CD4-positive, alpha-beta T cell (primary cell): ENCODE data around the gene UBE2Q1. TPM values are rescaled to one million over a fixed set of nuclear protein-coding genes. Genes with fewer than 3 reads are reported as not detected.
A peak's percentile ranks its signal among the peaks of the same experiment; 100 is the strongest.

Source experiments
- ATAC-seq: fragments of 200-7000 bp; cut with Tn5 transposase; one replicate; pipeline ENCODE4 v1.10.0; 2022; ENCODE audit warnings: mild to moderate bottlenecking; ENCODE audit not compliant: poor library complexity
- CTCF ChIA-PET: fragments of 350-600 bp; sonication (Branson Sonifier 250); formaldehyde crosslinking; loops from one replicate; lab custom pipeline; 2021; ENCODE audit warnings: antibody characterized with exemption, inconsistent platforms; lab: Charles Lee
- POLR2A ChIA-PET: fragments of 350-600 bp; sonication (Branson Sonifier 250); formaldehyde crosslinking; loops from one replicate; lab custom pipeline; 2021; ENCODE audit warnings: antibody characterized with exemption, inconsistent platforms; lab: Charles Lee
- DNase-seq, 14 experiments: peaks; one replicate each; pipeline ENCODE4 v3.0.0-alpha.2; 2013 to 2020; ENCODE audit warnings: mixed read lengths in 2 of 14
- H3K27ac ChIP-seq, 2 donors: one replicate each; pipeline versions ENCODE4 v1.5.1 to v1.7.0; 2013; ENCODE audit warnings: low read length in 2 of 2, low read depth in 1 of 2, mild to moderate bottlenecking in 1 of 2
- H3K27me3 ChIP-seq, 2 experiments: 1 replicate in 1 of 2; 2 replicates in 1 of 2; pipeline versions ENCODE4 v1.6.1 to v1.7.0; 2013; ENCODE audit warnings: low read length in 2 of 2, control low read depth in 1 of 2, mild to moderate bottlenecking in 1 of 2, moderate library complexity in 1 of 2; ENCODE audit not compliant: insufficient read depth in 2 of 2, control insufficient read depth in 1 of 2
- H3K36me3 ChIP-seq: one replicate; pipeline ENCODE4 v1.6.1; 2013; ENCODE audit warnings: low read length, control low read depth; ENCODE audit not compliant: insufficient read depth
- H3K4me1 ChIP-seq: one replicate; pipeline ENCODE4 v1.6.1; 2013; ENCODE audit warnings: low read length, control low read depth; ENCODE audit not compliant: insufficient read depth
- H3K4me3 ChIP-seq: one replicate; pipeline ENCODE4 v1.5.1; 2013; ENCODE audit warnings: mild to moderate bottlenecking, low read length, moderate library complexity
- H3K9me3 ChIP-seq, 2 experiments: 1 replicate in 1 of 2; 2 replicates in 1 of 2; pipeline versions ENCODE4 v1.6.1 to v1.7.0; 2013; ENCODE audit warnings: low read length in 2 of 2, mild to moderate bottlenecking in 2 of 2, control low read depth in 1 of 2, moderate library complexity in 1 of 2; ENCODE audit not compliant: control insufficient read depth in 1 of 2, insufficient read depth in 1 of 2
- H3K27ac Mint-ChIP-seq: one replicate; pipeline ENCODE4 v1.8.0; 2020; ENCODE audit warnings: mixed read lengths
- H3K27me3 Mint-ChIP-seq: one replicate; pipeline ENCODE4 v1.8.0; 2021; ENCODE audit warnings: mixed read lengths
- H3K36me3 Mint-ChIP-seq: one replicate; pipeline ENCODE4 v1.8.0; 2021; ENCODE audit warnings: low read depth, mixed read lengths
- H3K4me1 Mint-ChIP-seq: one replicate; pipeline ENCODE4 v1.8.0; 2021; ENCODE audit warnings: low read depth, mixed read lengths
- H3K4me3 Mint-ChIP-seq: one replicate; pipeline ENCODE4 v1.8.0; 2020; ENCODE audit warnings: mild to moderate bottlenecking, mixed read lengths
- H3K9me3 Mint-ChIP-seq: one replicate; pipeline ENCODE4 v1.8.0; 2020; ENCODE audit warnings: mixed read lengths
- CTCF ChIP-seq: fragments of 200-600 bp; IDR thresholded peaks from one replicate; pipeline ENCODE4 v1.8.0; 2022; ENCODE audit warnings: antibody characterized with exemption, mild to moderate bottlenecking
- intact Hi-C, 2 experiments: fragments of 100-400 bp; cut with DNase I in 1 of 2; cut with micrococcal nuclease in 1 of 2; formaldehyde crosslinking; loops; one replicate each; pipeline versions ENCODE4 v1.15.1 to v1.9.0; 2023 to 2025; cut with DNase I, micrococcal nuclease
- total RNA-seq, 174 experiments: library from RNA in 2 of 174; stranded (reverse) in 2 of 174; gene quantifications; one replicate each; pipeline ENCODE4 v1.2.3 and lab custom pipeline; 2021 to 2026

UBE2Q1 gene
- total RNA-seq, 2 experiments from 2014 or later = 78.7 to 82.3 TPM

- H3K4me3 ChIP-seq = peak overlapping the region; percentile 83
- peak; percentile 68 to 91 (median 74) for DNase-seq
- ATAC-seq = peak; percentile 30
- peak overlapping the region; percentile 49 to 84 for H3K27ac ChIP-seq
- Mint-ChIP-seq H3K9me3 (no peaks in the 10 kb centered on the region), H3K4me1 (peaks cover 42% of the 10 kb centered on the region), H3K27ac (peak overlapping the region; percentile 80), H3K27me3 (no peaks in the 10 kb centered on the region), H3K36me3 (peaks cover 33% of the 10 kb centered on the region), H3K4me3 (peak overlapping the region; percentile 91)
- peaks cover 46% of the 10 kb centered on the region for H3K4me1 ChIP-seq
- ChIA-PET POLR2A (interaction anchor here (0.6 to 1.7 kb wide), 12 partner anchors 9 to 526 kb away, joined by 3 to 8 read pairs (median 4); partner anchors contain the start of genes ADAR, CHRNB2 and PMVK), CTCF (interaction anchor here (0.6 to 2.4 kb wide), 17 partner anchors 18 to 530 kb away, joined by 3 to 15 read pairs (median 4); partner anchors contain the start of genes ADAM15 and PMVK)
- no peaks in the 10 kb centered on the region for H3K9me3 ChIP-seq
- intact Hi-C loops = loop anchor here (1.0 to 10.0 kb wide), 18 partner anchors 49 to 525 kb away; partner anchors contain the start of genes ADAR (in 2 of the 2), EFNA4 (in 2 of the 2), ATP8B2 (in 1 of the 2) and HAX1 (in 1 of the 2)
- no peaks in the 10 kb centered on the region for H3K27me3 ChIP-seq
- TF ChIP-seq CTCF = peak; percentile 94
- peaks cover 19% of the 10 kb centered on the region for H3K36me3 ChIP-seq
Observed at GRCh38 chr1:154559466-154560044, 1.1 kb upstream of the UBE2Q1 start.

- Histone ChIP-seq H3K4me1 (peaks cover 46% of the 10 kb centered on the region), H3K27me3 (no peaks in the 10 kb centered on the region), H3K4me3 (peak overlapping the region; percentile 83), H3K27ac (peak overlapping the region; percentile 49 to 84), H3K9me3 (no peaks in the 10 kb centered on the region), H3K36me3 (peaks cover 25% of the 10 kb centered on the region)
- ChIA-PET CTCF (interaction anchor here (1.0 to 2.4 kb wide), 13 partner anchors 22 to 531 kb away, joined by 3 to 15 read pairs (median 4); partner anchors contain the start of genes ADAM15 and PMVK), POLR2A (interaction anchor here (0.6 to 1.7 kb wide), 12 partner anchors 9 to 459 kb away, joined by 3 to 8 read pairs (median 4); partner anchors contain the start of genes ADAR, CHRNB2 and PMVK)
- no peak for TF ChIP-seq CTCF
- peak; percentile 87 for ATAC-seq
- Mint-ChIP-seq H3K9me3 (no peaks in the 10 kb centered on the region), H3K36me3 (peaks cover 39% of the 10 kb centered on the region), H3K4me3 (peak overlapping the region; percentile 91), H3K27me3 (no peaks in the 10 kb centered on the region), H3K4me1 (peaks cover 42% of the 10 kb centered on the region), H3K27ac (peak overlapping the region; percentile 80)
- DNase-seq = peak; percentile 99 to 100 (median 99)
- intact Hi-C loops = loop anchor here (1.0 to 10.0 kb wide), 18 partner anchors 50 to 526 kb away; partner anchors contain the start of genes ADAR (in 2 of the 2), EFNA4 (in 2 of the 2), ATP8B2 (in 1 of the 2) and HAX1 (in 1 of the 2)
Observed at GRCh38 chr1:154558720-154559465, 431 bp upstream of the UBE2Q1 start.
